Mesenchymal stem cell (in vitro differentiated cells and primary cell): ENCODE measurements around the gene RASA2.

ENCODE experiments used
- DNase-seq: peaks from one replicate; pipeline ENCODE4 v3.0.0-alpha.2; 2013
- H2AFZ ChIP-seq: one replicate; pipeline ENCODE4 v1.6.1; 2013; ENCODE audit warnings: low read depth, mild to moderate bottlenecking, control low read depth, inconsistent platforms, low read length, moderate library complexity
- H2AK5ac ChIP-seq: 2 replicates; pipeline ENCODE4 v1.6.1; 2013; ENCODE audit warnings: low read length, moderate library complexity, mild to moderate bottlenecking, inconsistent platforms; ENCODE audit not compliant: severe bottlenecking
- H2BK120ac ChIP-seq: one replicate; pipeline ENCODE4 v1.6.1; 2013; ENCODE audit warnings: low read depth, mild to moderate bottlenecking, inconsistent platforms, low read length, moderate library complexity
- H2BK12ac ChIP-seq, 2 experiments: one replicate each; pipeline ENCODE4 v1.6.1; 2013; ENCODE audit warnings: inconsistent platforms in 2 of 2, low read length in 2 of 2, mild to moderate bottlenecking in 2 of 2, moderate library complexity in 2 of 2, control low read depth in 1 of 2
- H2BK15ac ChIP-seq: one replicate; pipeline ENCODE4 v1.6.1; 2013; ENCODE audit warnings: mild to moderate bottlenecking, low read depth, inconsistent platforms; ENCODE audit not compliant: poor library complexity, severe bottlenecking
- H2BK5ac ChIP-seq: 2 replicates; pipeline ENCODE4 v1.6.1; 2013; ENCODE audit warnings: low read depth, mild to moderate bottlenecking, low read length, control low read depth, inconsistent platforms; ENCODE audit not compliant: poor library complexity, severe bottlenecking
- H3K14ac ChIP-seq, 2 experiments: one replicate each; pipeline ENCODE4 v1.6.1; 2013; ENCODE audit warnings: inconsistent platforms in 2 of 2, low read length in 2 of 2, control low read depth in 1 of 2, mild to moderate bottlenecking in 1 of 2, moderate library complexity in 1 of 2
- H3K18ac ChIP-seq, 2 experiments: one replicate each; pipeline ENCODE4 v1.6.1; 2013; ENCODE audit warnings: inconsistent platforms in 2 of 2, low read length in 2 of 2, control low read depth in 1 of 2, low read depth in 1 of 2, mild to moderate bottlenecking in 1 of 2
- H3K23ac ChIP-seq, 2 experiments: one replicate each; pipeline ENCODE4 v1.6.1; 2013; ENCODE audit warnings: inconsistent platforms in 2 of 2, low read length in 2 of 2, mild to moderate bottlenecking in 2 of 2, moderate library complexity in 2 of 2, control low read depth in 1 of 2
- H3K27ac ChIP-seq: 2 replicates; pipeline ENCODE4 v1.5.1; 2013; ENCODE audit warnings: mild to moderate bottlenecking, moderate library complexity, low read length, control low read depth, inconsistent platforms; ENCODE audit not compliant: poor library complexity, severe bottlenecking
- H3K27me3 ChIP-seq, 2 experiments: 2 replicates each; pipeline versions ENCODE4 v1.6.1 to v1.7.0; 2013; ENCODE audit warnings: low read length in 2 of 2, mild to moderate bottlenecking in 2 of 2, moderate library complexity in 2 of 2, control low read depth in 1 of 2, inconsistent platforms in 1 of 2; ENCODE audit not compliant: control insufficient read depth in 1 of 2, insufficient read depth in 1 of 2
- H3K36me3 ChIP-seq, 2 experiments: 2 replicates each; pipeline versions ENCODE4 v1.6.1 to v1.7.0; 2013; ENCODE audit warnings: low read length in 2 of 2, control low read depth in 1 of 2, inconsistent platforms in 1 of 2, low read depth in 1 of 2, mild to moderate bottlenecking in 1 of 2; ENCODE audit not compliant: insufficient read depth in 2 of 2, control insufficient read depth in 1 of 2
- H3K4ac ChIP-seq, 2 experiments: one replicate each; pipeline ENCODE4 v1.6.1; 2013; ENCODE audit warnings: inconsistent platforms in 2 of 2, low read length in 2 of 2, mild to moderate bottlenecking in 2 of 2, moderate library complexity in 2 of 2, control low read depth in 1 of 2, low read depth in 1 of 2
- H3K4me1 ChIP-seq: 2 replicates; pipeline ENCODE4 v1.6.1; 2013; ENCODE audit warnings: low read depth, low read length, control low read depth; ENCODE audit not compliant: control insufficient read depth, insufficient read depth
- H3K4me2 ChIP-seq: 2 replicates; pipeline ENCODE4 v1.6.1; 2013; ENCODE audit warnings: low read length, mild to moderate bottlenecking, inconsistent platforms; ENCODE audit not compliant: poor library complexity, severe bottlenecking
- H3K4me3 ChIP-seq, 2 experiments: 2 replicates each; pipeline versions ENCODE4 v1.5.1 to v1.7.0; 2013; ENCODE audit warnings: low read length in 2 of 2, mild to moderate bottlenecking in 2 of 2, control low read depth in 1 of 2, low read depth in 1 of 2; ENCODE audit not compliant: insufficient read depth in 1 of 2
- H3K79me1 ChIP-seq: replicated peaks from 2 replicates; pipeline ENCODE4 v1.6.1; 2013; ENCODE audit warnings: mild to moderate bottlenecking, control low read depth, low read length, inconsistent platforms; ENCODE audit not compliant: poor library complexity, severe bottlenecking
- H3K9ac ChIP-seq: 2 replicates; pipeline ENCODE4 v1.7.0; 2013; ENCODE audit warnings: mild to moderate bottlenecking, low read length, moderate library complexity
- H3K9me3 ChIP-seq: 2 replicates; pipeline ENCODE4 v1.7.0; 2013; ENCODE audit warnings: mild to moderate bottlenecking, low read length; ENCODE audit not compliant: control insufficient read depth
- H4K8ac ChIP-seq: one replicate; pipeline ENCODE4 v1.6.1; 2013; ENCODE audit warnings: inconsistent platforms, mild to moderate bottlenecking, low read length, moderate library complexity
- H4K91ac ChIP-seq: one replicate; pipeline ENCODE4 v1.6.1; 2013; ENCODE audit warnings: mild to moderate bottlenecking, low read length, inconsistent platforms
- WGBS: methylation state at CpG from one replicate; pipeline ENCODE4 v1.1.7; 2013; ENCODE audit warnings: mixed read lengths; 5-methylcytosine and 5-hydroxymethylcytosine counted together

Gene RASA2

GRCh38 chr3:141610939-141611338 is 124.1 kb downstream of the RASA2 start:
- Histone ChIP-seq H3K36me3 (peaks cover 9 to 68% of the 10 kb centered on the region in 2 experiments), H3K4me2 (no peak overlapping the region), H2BK15ac (no peak overlapping the region), H2BK12ac (no peak overlapping the region), H3K79me1 (peaks cover 2% of the 10 kb centered on the region), H3K27ac (no peak overlapping the region), H3K9ac (no peak overlapping the region), H3K4me1 (no peaks in the 10 kb centered on the region), H3K27me3 (no peaks in the 10 kb centered on the region), H2BK120ac (no peak overlapping the region), H3K4ac (no peak overlapping the region), H2AK5ac (no peak overlapping the region), H3K9me3 (no peaks in the 10 kb centered on the region), H2AFZ (no peak overlapping the region), H3K18ac (no peak overlapping the region), H4K91ac (no peak overlapping the region), H4K8ac (no peak overlapping the region), H3K14ac (no peak overlapping the region), H3K4me3 (no peak overlapping the region), H2BK5ac (no peak overlapping the region), H3K23ac (no peak overlapping the region)
- no peak for DNase-seq
- WGBS, result 100% methylated on average over 1 of the region's 1 CpG

- H3K36me3 ChIP-seq, result peaks cover 6 to 16% of the 10 kb centered on the region in 2 experiments
- no peak overlapping the region for H3K14ac ChIP-seq
- H2BK12ac ChIP-seq, result no peak overlapping the region
- no peaks in the 10 kb centered on the region for H3K9me3 ChIP-seq
- no peak overlapping the region for H2BK5ac ChIP-seq
- no peak overlapping the region for H2BK120ac ChIP-seq
- H3K4me3 ChIP-seq, result no peak overlapping the region
- H4K8ac ChIP-seq, result no peak overlapping the region
- no peaks in the 10 kb centered on the region for H3K4me1 ChIP-seq
- H3K79me1 ChIP-seq, result no peaks in the 10 kb centered on the region
- H3K4me2 ChIP-seq, result no peak overlapping the region
- no peak overlapping the region for H3K27ac ChIP-seq
- no peak for DNase-seq
- no peak overlapping the region for H2AFZ ChIP-seq
- WGBS, result 69% methylated on average over 4 of the region's 6 CpGs
- no peak overlapping the region for H4K91ac ChIP-seq
- H2BK15ac ChIP-seq, result no peak overlapping the region
- H3K23ac ChIP-seq, result no peak overlapping the region
- H2AK5ac ChIP-seq, result no peak overlapping the region
- no peak overlapping the region for H3K4ac ChIP-seq
- no peaks in the 10 kb centered on the region for H3K27me3 ChIP-seq
- no peak overlapping the region for H3K18ac ChIP-seq
- H3K9ac ChIP-seq, result no peak overlapping the region
Measured at GRCh38 chr3:141618103-141618910, 131.5 kb downstream of the RASA2 start.

- Histone ChIP-seq H2BK12ac (no peak overlapping the region), H3K9me3 (no peaks in the 10 kb centered on the region), H3K36me3 (peaks cover 6 to 15% of the 10 kb centered on the region in 2 experiments), H3K23ac (no peak overlapping the region), H2BK5ac (no peak overlapping the region), H3K27ac (no peak overlapping the region), H3K79me1 (no peaks in the 10 kb centered on the region), H3K4me3 (no peak overlapping the region), H2BK15ac (no peak overlapping the region), H3K4me1 (no peaks in the 10 kb centered on the region), H3K4me2 (no peak overlapping the region), H4K8ac (no peak overlapping the region), H2BK120ac (no peak overlapping the region), H3K14ac (no peak overlapping the region), H2AFZ (no peak overlapping the region), H3K18ac (no peak overlapping the region), H4K91ac (no peak overlapping the region), H2AK5ac (no peak overlapping the region), H3K27me3 (no peaks in the 10 kb centered on the region), H3K4ac (no peak overlapping the region), H3K9ac (no peak overlapping the region)
- no peak for DNase-seq
- 91% methylated on average over 8 of the region's 8 CpGs for WGBS
Measured at GRCh38 chr3:141618938-141619337, 132.1 kb downstream of the RASA2 start.

- Histone ChIP-seq H3K79me1 (no peaks in the 10 kb centered on the region), H3K27ac (no peak overlapping the region), H2BK120ac (no peak overlapping the region), H3K23ac (no peak overlapping the region), H4K91ac (no peak overlapping the region), H2BK15ac (no peak overlapping the region), H4K8ac (no peak overlapping the region), H2AFZ (no peak overlapping the region), H2BK12ac (no peak overlapping the region), H3K9ac (no peak overlapping the region), H3K36me3 (peaks cover 6 to 15% of the 10 kb centered on the region in 2 experiments), H3K4me2 (no peak overlapping the region), H3K9me3 (no peaks in the 10 kb centered on the region), H3K14ac (no peak overlapping the region), H2AK5ac (no peak overlapping the region), H3K4me1 (no peaks in the 10 kb centered on the region), H3K27me3 (no peaks in the 10 kb centered on the region), H3K18ac (no peak overlapping the region), H3K4me3 (no peak overlapping the region), H3K4ac (no peak overlapping the region), H2BK5ac (no peak overlapping the region)
- DNase-seq, result no peak
- WGBS, result 79% methylated on average over 3 of the region's 4 CpGs
Measured at GRCh38 chr3:141619450-141619849, 132.6 kb downstream of the RASA2 start.
